GM19467 (cell line): Measurements from ENCODE around the gene CUX1.
"Not testable (repeated sequence)": the region's sequence is repeated elsewhere in the genome, so short reads cannot be mapped to it uniquely, and the experiment has no call there.

Experiments
- ATAC-seq: cut with Tn5 transposase; IDR thresholded peaks from one replicate; pipeline ENCODE4 v1.9.1; 2021; ENCODE audit warnings: mild to moderate bottlenecking, moderate library complexity; ENCODE audit not compliant: unreplicated experiment

CUX1 gene

DNA sequence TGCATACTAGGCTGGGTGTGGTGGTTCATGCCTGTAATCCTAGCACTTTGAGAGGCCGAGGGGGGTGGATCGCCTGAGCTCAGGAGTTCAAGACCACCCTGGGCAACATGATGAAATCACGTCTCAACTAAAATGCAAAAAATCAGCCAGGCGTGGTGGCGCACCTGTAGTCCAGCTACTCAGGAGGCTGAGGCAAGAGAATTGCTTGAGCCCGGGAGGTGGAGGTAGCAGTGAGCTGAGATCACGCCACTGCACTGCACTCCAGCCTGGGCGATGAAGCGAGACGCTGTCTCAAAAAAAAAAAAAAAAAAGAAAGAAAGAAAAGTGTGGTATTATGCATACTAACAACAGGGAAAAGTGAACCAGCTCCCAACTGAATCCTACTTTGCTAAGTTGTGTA, 19.3 kb upstream of the CUX1 start:
- ATAC-seq = not testable (repeated sequence)

DNA sequence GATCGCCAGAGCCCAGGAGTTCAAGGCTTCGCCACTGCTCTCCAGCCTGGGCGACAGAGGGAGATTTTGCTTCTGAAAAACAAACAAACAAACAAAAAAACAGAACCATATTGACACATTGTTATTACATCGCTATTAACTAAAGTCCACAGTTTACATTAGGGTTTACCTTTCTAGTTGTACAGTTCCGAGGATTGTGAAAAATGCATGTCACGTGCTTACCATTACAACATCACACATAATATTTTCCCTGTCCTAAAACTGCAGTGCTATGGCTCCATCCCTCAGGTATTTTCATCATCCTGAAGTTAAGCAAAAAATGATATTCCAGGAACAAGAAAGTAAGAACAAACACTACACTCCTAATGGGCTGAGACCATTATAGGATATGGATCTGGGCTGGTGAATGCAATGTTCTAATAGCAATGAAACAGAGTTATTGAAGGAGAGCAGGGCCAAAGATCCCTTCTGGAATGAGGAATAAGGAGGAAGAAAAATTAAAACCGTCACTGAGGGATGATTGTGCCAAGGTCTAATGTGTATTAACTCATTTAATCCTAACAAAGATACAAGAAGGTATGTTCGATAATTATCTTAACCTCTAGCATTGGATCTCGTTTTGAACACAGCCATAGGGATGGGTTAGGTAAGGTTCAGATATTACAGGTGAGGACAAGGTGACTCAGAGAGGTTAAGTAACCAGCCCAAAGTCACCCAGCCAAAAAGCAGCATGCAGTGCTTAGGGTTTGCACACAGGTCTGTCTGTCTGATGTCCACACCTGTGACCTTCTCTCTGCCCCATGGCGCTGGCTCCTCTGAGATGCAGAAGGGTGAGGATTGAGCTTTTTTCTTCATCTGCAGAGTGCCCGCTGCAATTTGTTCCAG, 14.0 kb upstream of the CUX1 start:
- ATAC-seq = no peak

DNA sequence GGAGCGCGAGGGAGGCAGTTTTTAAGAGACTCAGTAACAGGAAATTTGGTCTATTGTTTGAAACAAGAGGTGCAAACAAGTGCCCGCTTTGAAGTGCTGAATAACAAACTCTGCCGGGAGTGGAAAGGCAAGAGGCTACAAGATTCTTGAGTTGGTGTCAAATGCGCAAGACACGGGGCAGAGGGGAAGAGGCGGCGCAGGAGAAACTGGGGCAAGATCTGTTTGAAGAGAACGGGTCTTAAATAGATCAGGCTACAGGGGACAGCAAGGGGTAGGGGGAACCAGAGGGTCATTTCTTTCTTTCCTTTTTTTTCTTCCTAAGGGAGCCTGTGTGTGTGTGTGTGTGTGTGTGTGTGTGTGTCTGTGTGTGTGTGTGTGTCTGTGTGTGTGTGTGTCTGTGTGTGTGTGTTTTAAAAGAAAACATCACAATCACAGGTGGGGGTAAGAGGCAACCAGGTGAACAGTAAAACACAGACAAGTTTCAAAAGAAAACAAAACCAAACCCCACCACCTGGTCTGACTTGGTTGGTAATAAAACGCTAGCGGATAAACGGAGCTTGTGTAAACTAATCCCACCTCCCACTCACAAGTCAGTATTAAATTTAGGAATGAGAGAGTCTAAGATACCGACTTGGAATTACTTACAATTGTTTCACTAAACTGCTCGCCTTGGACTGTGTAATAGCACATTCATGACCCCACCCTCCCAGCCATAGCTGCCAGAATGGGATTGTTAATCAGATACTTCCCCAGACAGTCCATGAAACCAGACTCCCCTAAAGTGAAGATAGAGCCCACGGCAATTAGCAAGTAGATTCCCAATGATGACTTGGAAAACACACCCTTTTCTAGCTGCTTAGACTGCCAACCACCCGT, 13.1 kb upstream of the CUX1 start:
- ATAC-seq = no peak

DNA sequence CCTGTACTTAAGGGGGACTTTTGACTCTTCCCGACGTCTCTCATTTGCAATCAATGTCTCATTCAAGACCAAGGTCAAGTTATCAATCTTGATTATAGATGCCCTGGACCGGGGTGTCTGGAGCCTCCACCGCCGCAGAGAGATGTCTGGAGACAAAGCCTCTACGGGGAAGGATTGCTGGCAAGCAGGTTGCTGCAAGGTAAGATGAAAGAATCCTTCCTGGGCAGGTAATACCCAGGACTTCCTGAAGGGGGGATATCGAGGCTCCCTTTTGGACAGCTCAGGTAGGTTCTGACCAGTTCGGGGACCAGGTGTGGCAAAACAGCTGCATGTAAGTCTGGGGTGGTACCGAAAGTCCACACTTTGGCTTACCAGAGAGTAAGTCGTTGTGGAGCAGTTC, 12.5 kb upstream of the CUX1 start:
- ATAC-seq = no peak

DNA sequence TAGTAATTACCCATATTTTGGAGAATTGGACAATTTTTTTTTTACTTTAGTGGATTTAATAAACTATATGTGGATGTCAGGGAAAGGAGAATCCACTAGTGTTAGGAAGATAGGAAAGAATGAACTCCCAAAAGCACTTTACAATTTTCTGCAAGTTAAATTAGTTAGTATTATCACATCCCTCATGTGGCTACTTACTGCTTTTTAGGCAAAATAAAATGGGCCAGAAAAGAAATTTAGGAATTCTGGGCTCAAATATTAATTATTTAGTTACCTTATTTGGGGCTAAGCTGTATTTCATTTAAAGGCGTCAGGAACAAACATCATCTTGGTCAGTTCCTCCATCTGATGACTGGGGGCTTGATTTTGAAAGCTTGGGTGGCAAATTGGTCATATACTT, 4.8 kb upstream of the CUX1 start:
- no peak for ATAC-seq

DNA sequence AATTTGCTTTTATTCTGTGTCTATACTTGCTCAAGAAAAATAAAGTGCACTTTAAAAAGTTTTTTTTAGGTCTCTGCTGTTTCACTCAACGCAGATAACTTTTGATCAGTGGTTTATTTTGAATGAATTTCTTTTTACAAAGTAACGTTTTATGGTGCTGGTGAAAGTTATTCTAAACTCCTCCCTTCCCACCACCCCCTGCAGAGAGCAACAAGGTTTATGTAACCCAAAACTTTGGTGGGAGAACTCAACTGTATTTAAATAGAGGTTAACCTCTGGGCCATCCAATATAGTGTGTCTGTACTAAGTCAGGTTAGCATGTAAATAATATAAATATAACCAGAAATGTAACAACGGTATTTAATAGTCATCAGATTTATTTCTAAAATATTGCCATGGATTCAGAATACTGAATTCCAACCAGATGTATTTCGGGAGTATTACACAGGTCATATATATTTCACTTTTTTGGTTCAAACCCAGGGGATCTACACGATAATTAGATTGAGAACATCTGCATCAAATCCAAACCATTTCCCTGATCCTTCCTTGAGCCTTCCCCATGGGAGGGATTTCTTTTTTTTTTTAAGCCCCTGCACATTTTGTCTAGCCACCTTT, 3.9 kb upstream of the CUX1 start:
- ATAC-seq = no peak

DNA sequence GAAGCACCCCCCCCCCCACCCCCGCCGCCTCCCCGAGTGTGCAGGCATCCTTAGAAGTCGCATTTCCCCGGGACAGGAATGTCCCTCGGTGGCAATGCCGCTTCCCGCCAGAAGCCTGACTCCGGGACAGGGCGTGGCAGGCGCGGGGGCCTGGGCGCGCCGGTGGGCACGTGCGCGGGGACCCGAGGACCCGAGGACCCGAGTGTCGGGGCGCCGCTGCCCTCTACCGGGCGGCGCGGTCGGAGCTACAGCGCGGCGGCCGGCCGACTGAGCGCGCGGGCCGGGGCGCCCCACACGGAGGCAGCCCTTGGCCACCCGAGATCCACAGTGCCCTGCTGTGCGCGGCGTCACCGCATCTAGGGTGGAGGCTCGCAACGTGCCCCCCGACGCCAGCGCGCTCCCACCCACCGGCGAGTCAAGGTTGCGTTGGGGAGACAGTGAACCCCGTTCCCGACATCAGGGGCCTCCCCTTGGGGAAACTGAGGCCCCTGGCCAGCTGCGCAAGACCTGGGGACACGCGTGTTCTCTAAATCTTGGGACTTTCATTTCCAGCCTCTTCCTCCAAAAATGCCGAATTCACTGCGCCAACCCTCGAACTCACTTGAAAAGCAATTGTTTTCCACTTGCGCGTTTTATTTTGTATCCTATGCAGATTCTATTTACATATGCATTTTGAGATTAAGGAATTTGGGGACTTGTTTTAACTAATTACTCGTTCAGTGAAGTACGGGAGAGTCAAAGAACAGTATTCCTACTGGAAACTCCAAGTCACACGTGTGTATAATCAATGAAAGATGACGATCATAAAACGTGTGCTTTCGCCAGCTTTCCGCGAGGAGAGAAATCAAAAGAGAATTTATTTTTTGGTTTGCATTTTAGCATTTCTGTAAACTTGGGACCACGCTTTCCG, 3.1 kb upstream of the CUX1 start:
- ATAC-seq = peak; percentile 33

DNA sequence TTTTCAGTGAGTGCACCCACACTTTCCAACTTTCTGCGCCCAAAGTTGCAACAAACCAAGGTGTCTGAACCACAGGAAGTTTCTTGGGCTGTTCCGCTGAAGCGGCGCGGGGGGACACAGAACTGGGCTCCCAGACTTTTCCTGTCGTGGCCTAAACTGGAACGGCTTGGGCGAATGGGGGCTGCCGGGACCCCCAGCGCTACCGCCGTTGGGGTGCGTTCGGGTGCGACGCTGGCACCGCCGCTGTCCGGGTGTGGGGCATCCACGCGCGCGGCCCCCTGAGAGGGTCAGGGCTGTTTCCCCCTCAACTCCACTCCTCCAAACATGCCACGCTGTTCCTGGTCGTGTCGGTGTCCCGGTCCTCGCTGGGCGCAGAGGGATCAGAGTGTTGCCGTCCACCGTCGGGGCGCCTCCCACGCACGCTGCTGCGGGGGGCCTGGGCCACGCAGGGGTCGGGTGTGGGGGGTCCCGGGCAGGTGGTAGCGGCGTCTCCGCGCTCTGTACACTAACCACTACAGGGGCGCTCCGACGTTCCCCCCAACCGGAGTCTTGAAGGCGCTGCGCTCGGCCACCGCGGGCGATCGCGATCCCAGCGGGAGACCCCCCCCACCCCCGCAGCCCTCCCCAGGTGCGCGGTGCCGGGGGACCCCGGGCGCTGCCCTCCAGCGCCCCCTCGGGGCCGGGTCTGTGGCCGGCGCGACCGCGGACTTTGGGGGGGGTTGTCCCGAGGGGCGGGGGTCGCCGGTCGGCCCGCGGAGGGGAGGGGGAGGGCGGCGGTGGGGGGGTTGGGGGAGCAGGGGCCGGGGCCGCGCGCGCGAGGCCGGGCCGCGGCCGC, 2.2 kb upstream of the CUX1 start:
- ATAC-seq = no peak

DNA sequence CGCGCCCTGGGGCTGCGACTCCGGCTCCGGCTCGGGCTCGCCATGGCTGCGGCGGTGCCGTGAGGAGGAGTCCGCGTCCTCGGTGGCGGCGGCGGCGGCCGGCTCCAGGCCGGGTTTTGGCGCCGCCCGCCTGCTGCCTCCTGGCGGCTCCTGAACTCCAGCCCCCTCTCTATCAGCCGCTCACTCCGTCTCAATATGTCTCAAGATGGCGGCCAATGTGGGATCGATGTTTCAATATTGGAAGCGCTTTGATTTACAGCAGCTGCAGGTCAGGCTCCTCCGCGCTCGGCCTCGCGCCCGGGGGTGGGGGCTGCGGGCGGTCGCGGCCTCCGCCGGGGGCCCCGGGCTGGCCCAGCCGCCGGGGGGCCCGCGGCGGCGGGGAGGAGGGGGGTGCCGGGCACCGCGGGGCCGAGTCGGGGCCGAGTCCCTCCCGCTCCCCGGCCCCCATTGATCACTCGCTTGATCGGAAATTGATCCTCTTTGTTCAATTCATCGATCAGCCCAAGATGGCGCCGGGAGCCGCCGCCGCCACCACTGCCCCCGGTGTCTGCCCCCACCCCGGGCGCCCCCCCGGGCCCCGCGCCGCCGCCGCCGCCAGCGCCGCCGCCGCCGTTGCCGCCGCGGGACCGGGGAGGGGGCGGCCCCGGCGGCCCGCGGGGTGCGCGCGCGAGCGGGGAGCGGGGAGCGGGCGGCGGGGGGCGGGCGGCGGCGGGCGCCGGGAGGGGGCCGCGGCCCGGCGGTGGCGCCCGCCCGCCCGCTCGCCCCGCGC, 1.4 kb upstream of the CUX1 start:
- no peak for ATAC-seq

DNA sequence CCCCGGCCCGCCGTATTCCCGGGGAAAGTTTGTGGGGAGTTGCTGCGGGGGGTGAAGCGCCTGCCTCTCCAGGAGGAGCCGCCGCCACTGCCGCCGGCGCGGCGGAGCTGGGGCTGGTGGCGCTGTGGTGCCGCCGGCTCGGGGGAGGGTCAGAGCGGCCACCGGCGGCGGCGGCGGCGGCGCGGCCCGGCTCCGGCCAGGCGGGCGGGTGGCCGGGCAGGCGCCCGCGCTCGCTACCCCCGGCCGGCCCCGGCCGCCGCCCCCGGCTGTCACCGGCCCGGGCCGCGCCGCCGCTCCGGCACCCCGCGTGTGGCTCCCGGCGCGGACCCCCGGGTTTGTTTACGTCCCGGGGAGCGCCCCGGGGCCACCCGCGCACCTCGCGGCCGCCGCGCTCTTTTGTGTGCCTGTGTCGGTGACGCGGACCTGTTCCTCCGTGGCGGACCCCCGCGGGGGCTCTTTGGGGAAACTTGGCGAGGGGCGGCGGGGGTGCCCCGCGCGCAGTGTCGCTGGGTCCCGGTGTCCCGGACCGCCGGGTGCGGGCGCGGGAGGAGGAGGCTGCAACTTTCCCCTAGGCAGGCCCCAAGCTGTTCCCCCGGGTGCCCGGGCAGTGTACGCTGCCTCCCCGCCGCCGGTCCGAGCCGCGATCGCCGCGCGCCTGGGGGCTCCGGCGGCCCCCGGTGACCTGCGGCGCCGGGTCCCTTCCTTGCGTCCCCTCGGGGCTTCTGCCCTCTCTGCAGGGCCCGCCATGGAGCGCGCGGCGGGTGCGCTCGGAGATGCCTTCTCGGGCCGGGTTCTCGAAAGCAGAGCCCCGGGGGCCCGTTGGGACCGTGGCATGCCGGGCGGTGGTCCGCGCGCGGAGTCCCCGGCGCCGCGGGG, 593 bp upstream of the CUX1 start:
- ATAC-seq = no peak

DNA sequence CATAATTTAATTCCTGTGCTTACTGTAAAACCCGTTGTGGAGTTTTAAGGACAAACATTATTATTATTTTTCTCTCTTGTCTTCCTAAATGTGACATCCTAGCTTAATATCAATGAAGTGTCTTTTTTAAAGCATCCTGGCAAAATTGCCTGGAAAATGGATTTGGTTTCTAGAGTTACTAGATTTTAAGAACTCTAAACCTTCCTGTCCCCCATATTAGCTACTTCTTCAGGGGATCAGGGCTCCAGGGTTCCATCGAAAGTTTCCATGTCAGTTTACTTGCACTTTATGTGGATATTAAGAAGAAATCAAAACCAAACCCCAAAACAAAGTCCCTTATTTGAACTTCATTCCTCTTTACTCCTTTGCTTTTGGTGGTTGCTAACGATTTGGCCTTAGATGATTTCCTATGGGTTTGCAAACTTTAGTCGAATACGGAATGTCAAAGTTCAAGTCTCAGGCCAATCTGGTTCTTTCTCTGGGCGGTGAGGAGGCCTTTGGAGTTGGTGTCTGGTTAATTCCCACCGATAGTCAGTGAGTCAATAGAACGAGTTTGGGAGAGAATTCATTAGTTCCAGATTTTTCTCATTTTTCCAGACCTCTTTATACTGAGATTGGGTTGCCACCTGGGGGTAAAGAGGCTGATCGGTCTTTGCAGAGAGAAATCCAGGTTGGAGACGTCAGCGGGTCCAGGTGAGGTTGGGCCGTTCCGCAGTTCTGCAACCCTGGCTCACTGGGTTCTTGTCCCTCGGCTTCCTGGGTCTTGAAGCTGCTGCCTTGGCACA, 1.1 kb downstream of the CUX1 start:
- no peak for ATAC-seq

DNA sequence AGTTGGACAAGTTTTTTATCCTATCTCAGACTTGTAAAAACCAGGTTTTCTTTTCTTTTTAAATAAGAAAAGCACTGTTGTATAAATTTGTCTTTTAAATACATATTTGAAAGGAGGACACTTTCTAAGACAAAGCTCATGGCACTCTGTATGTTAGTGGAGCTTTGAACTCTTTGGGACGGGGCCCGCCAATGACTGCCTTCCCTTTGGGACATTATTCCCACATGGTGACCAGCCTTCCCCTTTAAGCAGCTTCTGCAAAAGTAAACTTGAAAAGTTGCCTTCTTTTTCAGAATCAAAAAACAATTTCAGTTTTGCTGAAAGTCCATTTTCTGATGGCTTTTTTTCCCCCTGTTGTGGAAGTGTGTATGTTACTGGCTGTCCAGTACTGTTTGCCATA, 1.8 kb downstream of the CUX1 start:
- ATAC-seq = no peak

DNA sequence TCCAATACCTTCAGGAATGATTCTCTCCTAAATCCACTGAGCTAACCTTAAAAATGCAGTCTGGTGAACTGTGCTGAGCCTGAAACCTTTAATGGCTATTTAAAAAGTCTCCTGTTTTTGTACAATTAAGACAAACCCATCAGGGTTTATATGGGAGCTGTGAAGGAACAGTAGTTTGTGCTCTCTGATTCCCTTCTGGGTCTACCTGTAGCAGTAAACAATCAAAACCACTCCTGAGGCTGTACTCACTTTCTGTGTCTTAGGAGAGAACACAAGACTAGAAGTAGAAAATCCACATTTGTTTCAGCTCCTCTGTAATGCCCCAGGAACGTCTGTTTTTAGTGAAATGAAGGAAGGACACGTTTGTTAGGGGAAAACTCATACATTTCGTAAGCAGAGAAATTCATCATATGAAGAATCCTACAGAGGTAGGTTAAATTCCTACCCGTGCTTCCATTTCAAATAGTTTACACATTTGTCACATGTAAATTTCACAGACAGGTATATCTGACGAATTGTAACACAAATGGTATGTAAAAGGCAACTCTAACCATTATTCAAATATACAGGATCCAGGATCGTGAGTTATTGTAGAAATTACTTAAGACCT, 2.6 kb downstream of the CUX1 start:
- no peak for ATAC-seq

DNA sequence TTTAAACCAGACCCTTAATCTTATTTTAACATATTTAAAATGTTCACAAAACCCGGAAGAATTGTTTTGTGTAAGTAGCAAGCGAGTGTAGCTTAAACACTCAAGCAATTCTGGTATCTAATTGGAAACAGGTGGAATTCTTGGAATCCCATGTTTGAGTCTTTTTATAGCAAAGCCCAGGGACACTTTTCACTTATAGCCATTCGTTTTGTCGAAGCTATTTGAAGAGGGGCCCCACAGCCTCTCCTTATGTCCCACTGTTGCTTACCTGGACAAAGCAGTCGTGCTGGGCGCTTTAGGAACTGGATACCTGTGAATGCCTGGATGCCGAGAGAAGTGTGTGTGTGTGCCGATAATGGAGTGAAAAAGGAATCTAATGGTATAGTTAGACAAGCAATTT, 3.3 kb downstream of the CUX1 start:
- ATAC-seq = no peak

DNA sequence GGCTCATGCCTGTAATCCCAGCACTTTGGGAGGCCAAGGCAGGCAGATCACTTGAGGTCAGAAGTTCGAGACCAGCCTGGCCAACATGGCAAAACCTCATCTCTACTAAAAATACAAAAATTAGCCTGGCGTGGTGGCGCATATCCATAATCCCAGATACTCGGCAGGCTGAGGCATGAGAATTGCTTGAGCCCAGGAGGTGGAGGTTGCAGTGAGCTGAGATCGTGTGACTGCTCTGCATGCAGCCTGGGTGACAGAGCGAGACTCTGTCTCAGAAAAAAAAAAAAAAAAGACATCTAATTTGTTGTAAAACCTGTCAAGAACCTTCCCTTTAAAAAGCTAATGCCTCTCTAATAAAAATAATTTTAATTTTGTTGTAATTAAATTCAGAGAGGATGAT, 5.2 kb downstream of the CUX1 start:
- not testable (repeated sequence) for ATAC-seq

DNA sequence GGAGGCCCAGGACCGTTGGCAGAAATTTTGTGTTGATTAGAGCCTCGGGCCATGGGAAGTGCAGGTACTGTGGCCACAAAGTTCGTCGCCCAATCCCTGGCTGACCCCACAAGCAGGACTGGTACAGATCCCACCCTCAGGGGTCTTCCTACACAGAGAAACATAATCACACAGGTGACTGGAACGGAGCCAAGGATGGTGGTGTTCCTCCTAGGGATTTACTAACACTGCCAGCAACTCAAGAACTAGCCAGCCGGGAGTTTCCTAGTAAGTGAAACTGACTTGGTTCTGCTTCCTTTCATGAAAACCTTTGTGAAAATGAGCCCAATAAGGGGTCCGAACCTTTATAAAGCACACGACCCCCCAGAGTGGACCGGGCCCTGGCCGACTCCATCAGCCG, 5.7 kb downstream of the CUX1 start:
- ATAC-seq = no peak

DNA sequence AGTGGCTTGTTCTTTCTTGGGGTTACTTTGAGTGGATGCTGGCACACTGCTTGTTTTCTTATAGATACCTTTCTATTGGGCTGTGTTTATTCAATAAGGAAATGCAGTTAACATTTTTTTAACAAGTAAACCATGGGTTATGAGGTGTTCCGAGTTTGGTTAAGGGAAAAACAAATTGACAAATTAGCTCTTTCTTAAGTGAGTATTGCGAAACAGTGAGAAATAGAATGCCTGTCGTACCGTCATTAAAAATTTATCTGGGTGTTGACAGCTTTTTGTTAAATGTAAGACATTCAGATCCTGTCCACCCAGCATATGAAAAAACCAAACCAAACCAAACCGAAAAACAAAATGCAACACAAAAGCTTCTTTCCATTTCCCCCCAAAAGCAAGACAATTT, 6.2 kb downstream of the CUX1 start:
- no peak for ATAC-seq
